GM21576 (cell line): ENCODE results near the gene PGP.
"Not testable (repeated sequence)": the region's sequence is repeated elsewhere in the genome, so short reads cannot be mapped to it uniquely, and the experiment has no call there.

Experiments
- ATAC-seq: cut with Tn5 transposase; IDR thresholded peaks from one replicate; pipeline ENCODE4 v1.9.1; 2021; ENCODE audit warnings: mild to moderate bottlenecking, moderate library complexity; ENCODE audit not compliant: unreplicated experiment

Gene PGP

GRCh38 chr16:2214719-2214968, at the start of gene PGP:
Gene PGP (minus strand): TSS chr16:2214840. CDS start chr16:2214777, 63 bp downstream.
- peak; percentile 85 for ATAC-seq

GRCh38 chr16:2263026-2263425, 48.4 kb upstream of the PGP start:
- ATAC-seq: not testable (repeated sequence)

- no peak for ATAC-seq
Observed at GRCh38 chr16:2260250-2260649, 45.6 kb upstream of the PGP start.

GRCh38 chr16:2258530-2258929, 43.9 kb upstream of the PGP start:
- ATAC-seq: not testable (repeated sequence)

GRCh38 chr16:2257726-2258125, 43.1 kb upstream of the PGP start:
- no peak for ATAC-seq

GRCh38 chr16:2256531-2257140, 42.0 kb upstream of the PGP start:
- no peak for ATAC-seq

- ATAC-seq: no peak
Observed at GRCh38 chr16:2253293-2253692, 38.7 kb upstream of the PGP start.

- ATAC-seq: no peak
Observed at GRCh38 chr16:2252806-2253148, 38.1 kb upstream of the PGP start.

GRCh38 chr16:2251296-2252111, 36.9 kb upstream of the PGP start, which contains the start of gene ECI1:
Gene ECI1 (minus strand): TSS chr16:2251587. CDS start chr16:2251566, 21 bp downstream.
- ATAC-seq: peak; percentile 81

- peak; percentile 3 for ATAC-seq
Observed at GRCh38 chr16:2250652-2251295, 36.1 kb upstream of the PGP start.

- no peak for ATAC-seq
Observed at GRCh38 chr16:2246301-2246885, 31.8 kb upstream of the PGP start.

GRCh38 chr16:2244926-2245795, 30.5 kb upstream of the PGP start:
- no peak for ATAC-seq

GRCh38 chr16:2244301-2244700, 29.7 kb upstream of the PGP start:
- no peak for ATAC-seq

- no peak for ATAC-seq
Observed at GRCh38 chr16:2243781-2244180, 29.1 kb upstream of the PGP start.

GRCh38 chr16:2243031-2243528, 28.4 kb upstream of the PGP start:
- ATAC-seq: no peak

- ATAC-seq: no peak
Observed at GRCh38 chr16:2242598-2242997, 28.0 kb upstream of the PGP start.

- not testable (repeated sequence) for ATAC-seq
Observed at GRCh38 chr16:2240331-2240730, 25.7 kb upstream of the PGP start.

- ATAC-seq: no peak
Observed at GRCh38 chr16:2238838-2239675, 24.4 kb upstream of the PGP start.

- ATAC-seq: no peak
Observed at GRCh38 chr16:2238150-2238837, 23.7 kb upstream of the PGP start.
